Renal cortical epithelial cell (primary cell): ENCODE results near the gene ZNF76. TPM values are rescaled to one million over a fixed set of nuclear protein-coding genes. Genes with fewer than 3 reads are reported as not detected.

Source experiments
- DNase-seq: peaks from one replicate; pipeline ENCODE4 v3.0.0-alpha.2; 2011; ENCODE audit warnings: low read depth
- total RNA-seq: library from RNA; depleted of rRNA; stranded (reverse); fragments of >200 nt; gene quantifications from 2 replicates; pipeline ENCODE4 v1.2.3, GENCODE V29; 2014

The ZNF76 gene
- total RNA-seq, 1 donor from 2014 or later, result 23.0 TPM

DNA sequence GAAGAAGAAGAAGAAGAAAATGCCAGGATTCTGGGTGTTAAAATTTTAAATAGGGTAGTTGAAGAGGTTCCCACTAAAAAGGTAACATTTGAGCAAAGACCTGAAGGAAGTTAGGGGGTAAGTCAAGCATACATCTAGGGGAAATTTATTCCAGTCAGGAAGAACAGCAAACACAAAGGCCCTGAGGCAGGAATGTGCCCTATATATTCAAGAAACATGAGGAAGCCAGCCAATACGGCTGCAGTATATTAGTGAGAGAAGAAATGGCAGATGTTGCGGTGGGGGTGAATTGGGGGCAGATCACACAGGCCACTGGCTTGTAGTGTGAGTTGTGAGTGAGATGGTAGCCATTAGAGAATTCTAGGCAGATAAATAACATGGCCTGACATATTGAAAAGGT lies 6.0 kb downstream of the ZNF76 start:
- DNase-seq, result no peak

DNA sequence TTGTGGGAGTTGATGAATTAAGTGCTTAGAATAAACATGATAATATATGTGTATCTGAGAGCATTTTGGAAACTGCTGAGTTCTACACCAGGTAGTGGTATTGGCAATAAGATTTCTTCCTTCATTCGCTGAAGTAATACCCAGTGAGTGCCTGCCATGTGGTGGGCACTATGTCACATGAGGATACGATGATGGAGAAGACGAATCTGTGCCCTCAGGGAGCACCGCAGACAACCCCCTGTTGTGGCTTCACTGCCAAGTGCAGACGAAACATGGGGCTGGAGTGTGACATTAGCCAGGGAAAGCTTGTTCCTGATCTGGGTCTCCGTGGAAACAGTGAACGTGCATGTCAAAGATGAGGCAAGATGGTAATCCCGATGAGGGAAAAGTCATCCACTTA lies 7.9 kb downstream of the ZNF76 start:
- no peak for DNase-seq

DNA sequence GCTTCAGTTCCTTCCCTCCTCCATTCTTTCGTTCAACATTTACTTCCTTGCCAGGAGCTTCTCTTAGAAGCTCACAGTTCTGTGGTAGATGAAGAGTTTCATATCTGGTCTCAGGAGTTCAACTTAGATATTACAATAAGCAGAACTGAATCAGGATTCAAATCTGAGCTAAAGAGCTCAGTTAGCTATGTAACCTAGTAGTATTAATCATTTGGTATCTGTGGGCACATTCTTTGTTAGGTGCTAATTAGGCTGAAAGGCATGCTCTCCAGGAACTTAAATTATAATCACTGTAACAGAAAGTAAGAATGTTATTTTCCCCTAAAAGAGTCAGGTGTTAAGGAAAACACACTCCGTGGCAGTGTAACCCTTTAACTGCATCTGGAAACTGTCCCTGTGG lies 8.4 kb downstream of the ZNF76 start:
- peak; percentile 21 for DNase-seq

DNA sequence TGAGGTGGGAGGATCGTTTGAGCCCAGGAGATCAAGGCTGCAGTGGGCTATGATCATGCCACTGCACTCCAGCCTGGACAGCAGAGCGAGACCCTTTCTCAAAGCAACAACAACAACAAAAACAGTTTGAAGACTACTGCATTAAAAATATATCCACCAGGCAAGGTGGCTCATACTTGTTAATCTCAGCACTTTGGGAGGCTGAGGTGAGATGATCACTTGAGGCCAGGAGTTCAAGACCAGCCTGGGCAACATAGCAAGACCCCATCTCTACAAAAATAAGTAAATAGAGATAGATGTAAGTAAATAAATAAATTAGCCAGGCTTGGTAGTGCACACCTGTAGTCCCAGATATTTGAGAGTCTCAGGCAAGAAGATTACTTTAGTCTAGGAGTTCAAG lies 12.5 kb downstream of the ZNF76 start:
- no peak for DNase-seq

DNA sequence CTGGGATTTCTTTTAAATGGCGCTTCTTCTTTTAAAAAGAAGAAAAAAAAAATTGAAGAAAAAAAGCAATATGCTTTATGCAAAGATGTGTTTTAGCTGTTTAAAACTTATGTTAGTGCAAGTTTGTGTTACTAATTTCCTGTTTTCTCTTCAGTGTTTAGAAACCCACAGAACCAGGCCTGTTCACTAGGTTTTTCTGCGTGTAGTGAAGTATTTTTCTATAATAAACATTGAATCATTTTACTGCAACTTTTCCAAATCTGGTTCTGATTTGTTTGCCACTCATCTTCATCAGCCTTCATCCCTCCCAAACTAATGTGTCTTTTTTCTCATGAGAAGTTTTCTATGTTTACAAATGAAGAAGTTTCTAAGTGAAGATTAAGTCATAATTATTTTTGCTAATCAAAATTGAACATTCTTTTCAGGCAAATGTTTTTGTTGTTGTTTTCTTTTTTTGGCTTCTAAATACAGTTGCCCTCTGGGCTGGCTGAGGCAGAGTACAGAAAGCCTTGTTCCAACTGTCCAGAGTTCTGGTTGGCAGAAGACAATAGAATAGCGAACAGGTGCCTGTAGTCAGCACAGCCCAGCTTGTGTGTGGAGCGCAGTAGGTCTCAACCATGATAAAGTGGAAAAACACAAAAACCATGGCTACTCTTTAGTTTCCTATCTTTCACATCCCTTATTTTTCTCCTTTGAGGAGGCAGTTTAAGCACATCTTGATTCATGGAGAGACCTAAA lies 14.5 kb downstream of the ZNF76 start:
- DNase-seq, result no peak

DNA sequence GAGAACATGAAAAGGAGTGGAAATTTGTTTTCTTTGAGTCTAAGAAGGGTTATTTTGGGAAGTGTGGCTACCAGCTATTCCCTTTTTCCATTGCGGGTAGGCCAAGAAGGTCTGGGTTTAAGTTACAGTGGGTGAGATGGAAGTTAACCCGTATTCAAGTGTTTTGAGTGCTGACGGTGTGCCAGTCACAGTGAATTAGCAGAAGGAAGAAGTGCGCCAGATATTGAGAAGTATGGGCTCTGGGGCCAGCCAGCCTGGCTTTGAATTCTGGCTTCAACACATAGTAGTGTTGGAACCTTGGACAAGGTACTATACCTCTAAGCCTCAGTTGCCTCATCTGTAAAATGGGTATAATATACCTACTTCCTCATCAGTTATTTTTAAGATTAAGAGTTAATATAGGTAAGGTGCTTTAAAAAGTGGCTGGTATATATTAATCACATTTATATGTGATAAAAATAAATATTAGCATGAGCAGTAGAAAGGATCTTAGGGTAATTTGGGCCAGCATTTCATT lies 16.3 kb downstream of the ZNF76 start:
- DNase-seq, result no peak

DNA sequence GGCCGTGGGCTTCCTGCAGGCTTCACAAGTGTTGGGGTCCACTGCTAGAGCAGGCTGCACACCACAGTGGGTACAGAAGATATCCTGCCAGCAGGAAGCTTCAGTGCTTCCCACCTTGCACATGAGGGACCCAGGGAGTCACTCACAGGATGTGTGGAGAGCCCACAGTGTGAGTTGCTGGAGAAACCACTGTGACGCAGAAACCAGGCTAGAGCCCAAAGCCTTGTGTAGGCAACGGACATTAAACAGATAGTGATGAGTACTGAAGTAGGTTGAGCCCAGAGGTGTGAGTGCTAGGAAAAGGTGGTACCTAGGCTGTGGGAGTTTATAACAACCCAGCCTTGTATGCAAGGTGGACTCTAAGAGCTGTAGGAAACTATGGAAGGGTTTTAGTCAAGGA lies 19.2 kb downstream of the ZNF76 start:
- no peak for DNase-seq

DNA sequence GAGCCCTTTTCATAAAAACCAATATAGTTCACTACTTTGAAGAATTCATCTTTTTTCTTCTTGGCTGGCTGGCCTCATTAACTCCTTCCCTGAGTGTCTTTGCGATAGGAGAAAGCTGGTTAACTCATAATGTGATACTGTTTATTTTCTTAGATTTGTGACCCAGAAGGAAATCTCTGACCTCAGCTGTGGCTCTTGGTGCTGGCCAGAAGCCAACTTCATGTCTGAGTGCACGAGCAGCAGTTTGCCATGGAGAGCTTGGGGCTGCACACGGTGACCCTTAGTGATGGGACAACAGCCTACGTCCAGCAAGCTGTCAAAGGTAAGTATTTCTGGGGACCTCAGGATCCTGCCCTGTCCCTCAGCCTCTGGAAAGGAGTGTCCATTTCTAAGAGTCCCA lies 21.4 kb downstream of the ZNF76 start:
- DNase-seq, result peak; percentile 21

DNA sequence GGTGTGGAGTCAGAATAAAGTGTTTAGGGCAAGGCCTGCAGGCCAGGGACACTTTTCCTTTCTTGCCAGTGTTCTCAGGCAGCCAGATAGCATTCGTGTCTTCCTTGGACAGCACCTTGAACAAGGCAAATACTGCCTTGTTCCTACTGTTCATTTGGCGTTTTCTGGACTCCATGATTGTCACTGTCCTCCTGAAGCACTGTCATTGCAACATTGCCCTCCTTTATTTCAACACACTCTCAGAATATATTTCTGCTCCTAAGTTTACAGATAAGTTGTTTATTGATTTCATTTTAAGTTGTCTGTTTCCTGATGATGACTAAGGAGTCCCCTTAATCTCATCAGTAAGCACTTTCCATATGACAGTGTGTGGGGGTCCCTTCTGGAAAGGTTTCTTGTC lies 22.9 kb downstream of the ZNF76 start:
- DNase-seq, result no peak

DNA sequence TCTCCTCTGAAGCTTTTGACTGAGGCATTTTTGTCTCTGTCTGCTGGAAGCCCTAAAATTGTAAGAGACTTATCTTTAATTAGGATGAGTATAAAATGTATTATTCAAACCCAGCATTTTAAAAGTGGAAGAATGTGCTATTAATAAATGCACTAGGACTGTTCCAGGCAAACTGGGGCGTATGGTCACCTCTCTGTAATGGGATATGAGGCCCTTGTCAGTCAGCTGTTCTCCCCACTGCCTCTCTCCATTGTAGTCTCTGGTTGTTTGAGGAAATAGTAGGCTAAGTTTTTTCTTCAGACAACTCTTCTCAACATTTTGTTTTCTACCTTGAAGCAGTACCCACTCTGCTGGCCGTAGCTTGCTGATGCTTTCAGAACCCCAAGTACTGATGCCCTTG lies 23.8 kb downstream of the ZNF76 start:
- DNase-seq, result no peak

DNA sequence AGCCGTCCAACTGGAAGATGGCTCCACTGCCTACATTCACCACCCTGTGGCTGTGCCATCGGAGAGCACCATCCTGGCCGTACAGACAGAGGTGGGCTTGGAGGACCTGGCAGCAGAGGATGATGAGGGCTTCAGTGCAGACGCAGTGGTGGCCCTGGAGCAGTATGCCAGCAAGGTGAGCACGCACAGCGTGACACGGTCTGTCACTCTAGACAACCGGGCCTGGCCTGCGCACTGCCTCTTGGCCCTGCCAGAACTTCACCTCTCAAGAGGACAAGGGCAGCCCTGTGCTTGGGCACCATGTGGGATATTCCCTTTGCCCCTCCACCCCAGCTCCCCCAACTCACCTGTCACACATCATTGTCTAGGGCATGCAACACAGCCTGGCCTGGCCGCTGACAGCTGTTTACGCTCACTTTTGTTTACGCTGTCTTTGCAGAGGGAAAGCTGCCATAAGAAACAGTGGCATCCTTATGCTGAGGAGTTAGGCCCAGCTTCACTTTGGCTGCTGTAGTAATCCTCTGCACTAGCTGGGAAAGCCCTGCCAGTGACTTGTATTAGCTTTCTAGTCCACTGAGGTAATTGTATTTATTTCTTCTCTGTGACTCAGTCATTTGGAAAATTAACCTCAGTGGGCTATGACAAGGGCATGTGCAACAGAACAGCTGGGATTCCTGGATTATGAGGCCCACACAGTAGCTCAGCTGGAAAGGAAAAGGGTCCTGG lies 28.3 kb downstream of the ZNF76 start:
- DNase-seq, result no peak

DNA sequence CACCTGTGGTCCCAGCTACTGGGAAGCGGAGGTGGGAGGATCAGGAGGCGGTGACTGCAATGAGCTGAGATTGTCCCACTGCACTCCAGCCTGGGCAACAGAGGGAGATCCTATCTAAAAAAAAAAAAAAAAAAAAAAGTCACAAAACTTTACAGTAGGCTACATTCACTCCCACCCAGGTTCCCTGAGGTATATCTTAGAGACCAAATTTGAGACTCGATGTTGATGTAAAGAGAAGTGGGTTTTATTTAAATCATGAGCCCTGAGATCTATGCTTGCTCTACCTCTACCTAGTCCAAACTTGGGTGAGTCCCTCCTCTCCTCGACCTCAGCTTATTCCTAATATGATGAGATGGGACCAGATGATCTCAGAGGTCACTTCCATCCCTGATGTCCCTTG lies 29.3 kb downstream of the ZNF76 start:
- no peak for DNase-seq

DNA sequence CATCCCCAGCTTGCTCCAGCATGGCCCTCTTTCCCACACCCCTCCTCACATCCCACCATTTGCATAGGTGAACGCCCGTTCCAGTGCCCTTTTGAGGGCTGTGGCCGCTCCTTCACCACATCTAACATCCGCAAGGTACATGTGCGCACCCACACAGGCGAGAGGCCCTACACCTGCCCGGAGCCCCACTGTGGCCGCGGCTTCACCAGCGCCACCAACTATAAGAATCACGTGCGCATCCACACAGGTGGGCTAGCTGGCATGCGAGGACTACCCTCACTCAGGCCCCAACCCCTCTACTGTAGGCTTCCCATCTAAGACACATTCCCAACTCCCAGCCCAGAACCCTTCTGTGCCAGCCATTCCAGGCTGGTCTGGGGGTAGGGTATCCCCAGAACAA lies 32.0 kb downstream of the ZNF76 start:
- DNase-seq, result no peak

DNA sequence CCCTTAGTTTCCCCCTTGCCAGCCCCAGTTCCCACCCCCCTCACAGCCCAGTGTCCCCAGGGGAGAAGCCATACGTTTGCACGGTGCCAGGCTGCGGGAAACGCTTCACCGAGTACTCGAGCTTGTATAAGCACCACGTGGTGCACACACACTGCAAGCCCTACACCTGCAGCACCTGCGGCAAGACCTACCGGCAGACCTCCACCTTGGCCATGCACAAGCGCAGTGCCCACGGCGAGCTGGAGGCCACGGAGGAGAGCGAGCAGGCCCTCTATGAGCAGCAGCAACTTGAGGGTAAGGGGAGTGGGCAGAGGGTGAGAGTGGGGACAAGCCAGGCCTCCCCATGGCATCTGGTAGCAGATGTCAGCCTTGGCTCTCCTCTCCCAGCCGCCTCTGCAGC lies 33.0 kb downstream of the ZNF76 start:
- no peak for DNase-seq

DNA sequence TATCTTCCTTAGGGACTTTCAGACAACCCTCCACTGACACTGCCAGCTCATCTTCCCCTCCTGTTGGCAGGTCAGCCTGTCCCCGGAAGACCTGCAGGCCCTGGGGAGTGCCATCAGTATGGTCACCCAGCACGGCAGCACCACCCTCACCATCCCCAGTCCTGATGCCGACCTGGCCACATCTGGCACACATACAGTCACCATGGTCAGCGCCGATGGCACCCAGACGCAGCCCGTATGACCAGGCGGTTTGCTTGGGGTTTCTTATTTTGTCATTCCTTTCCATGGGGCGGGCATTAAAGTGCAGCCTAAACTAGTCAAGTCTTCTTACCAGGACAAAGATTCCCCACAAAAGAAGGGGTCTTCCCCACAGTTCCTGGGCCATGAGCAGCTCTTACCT lies 34.1 kb downstream of the ZNF76 start:
- DNase-seq, result no peak

DNA sequence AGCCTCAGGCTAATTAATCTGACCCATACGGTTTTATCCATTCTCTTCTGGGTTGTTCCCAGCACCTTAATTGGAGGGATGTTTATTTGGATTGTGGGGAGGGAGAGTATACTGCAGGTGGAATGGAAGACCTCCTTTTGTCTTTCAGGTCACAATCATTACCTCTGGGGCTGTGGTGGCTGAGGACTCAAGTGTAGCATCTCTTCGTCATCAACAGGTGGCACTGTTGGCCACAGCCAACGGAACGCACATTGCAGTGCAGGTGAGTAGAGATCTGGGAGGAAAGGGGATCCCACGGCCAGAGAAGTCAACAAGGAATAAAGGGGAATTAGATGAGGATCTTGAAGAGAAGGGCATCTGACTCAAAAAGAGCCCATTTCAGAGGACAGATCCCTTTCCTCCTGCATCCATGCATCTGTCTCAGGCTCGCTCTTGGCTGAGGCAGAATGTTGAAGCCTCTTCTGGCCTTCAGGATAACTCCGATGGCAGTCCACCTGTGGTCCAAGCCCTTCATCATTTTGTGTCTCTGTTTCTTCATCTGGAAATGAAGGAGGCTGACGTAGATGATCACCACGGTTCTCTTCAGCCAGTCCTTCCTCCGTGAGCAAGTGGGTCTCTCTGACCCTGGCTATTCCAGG lies 34.9 kb downstream of the ZNF76 start:
- peak; percentile 33 for DNase-seq

DNA sequence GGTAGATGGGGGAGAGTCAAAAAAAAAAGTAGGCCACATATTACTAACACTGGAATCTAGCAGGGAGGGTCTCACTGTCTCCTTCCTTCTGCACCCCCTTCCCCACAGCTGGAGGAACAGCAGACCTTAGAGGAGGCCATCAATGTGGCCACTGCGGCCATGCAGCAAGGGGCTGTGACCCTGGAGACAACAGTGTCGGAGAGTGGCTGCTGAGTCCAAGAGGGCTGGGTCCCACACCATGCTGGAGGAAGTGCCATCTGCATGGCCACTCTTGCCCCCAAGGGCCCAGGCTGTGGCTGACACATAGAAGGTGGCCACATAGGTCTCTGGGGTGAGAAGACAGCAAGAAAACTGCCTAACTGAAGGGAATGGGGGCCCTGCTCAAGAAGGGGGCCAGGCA lies 35.5 kb downstream of the ZNF76 start:
- no peak for DNase-seq

DNA sequence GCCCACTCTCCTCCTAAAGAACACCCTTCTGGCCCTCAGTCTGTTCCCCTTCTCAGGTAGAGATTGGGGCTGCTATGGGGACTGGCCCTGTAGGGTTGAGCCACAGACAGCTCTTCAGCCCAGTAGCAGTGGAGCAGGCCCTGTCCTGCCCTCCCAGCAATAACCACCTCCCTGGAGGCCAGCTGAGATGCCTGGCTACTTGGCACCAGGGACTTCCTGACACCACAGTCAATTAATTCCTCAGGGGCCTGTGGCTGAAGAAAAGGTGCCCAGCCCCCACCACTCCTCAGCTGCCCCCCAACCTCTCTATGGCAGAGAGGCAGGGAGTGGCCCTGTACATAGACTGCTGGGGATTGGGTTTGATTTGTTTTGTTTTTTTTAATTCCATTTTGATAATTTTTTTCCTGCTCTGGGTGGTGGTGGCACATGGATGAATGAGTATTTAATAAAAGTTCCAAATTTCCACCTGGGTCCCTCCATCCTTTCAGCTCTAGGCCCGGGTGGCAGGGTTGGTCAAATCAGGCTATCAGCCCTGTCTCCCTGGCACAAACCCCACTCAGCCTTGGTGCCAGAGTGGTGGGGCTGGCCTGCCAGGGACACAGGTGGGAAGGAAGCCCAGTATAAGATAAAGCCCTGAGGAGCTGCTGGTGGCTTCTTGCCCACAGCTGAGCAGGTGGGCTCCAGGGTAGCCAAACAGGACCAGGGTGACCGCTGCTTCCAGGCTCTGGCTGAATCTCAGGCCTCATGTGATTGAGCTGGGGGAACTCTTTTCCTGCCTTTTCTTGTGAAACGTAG lies 36.2 kb downstream of the ZNF76 start:
- no peak for DNase-seq

DNA sequence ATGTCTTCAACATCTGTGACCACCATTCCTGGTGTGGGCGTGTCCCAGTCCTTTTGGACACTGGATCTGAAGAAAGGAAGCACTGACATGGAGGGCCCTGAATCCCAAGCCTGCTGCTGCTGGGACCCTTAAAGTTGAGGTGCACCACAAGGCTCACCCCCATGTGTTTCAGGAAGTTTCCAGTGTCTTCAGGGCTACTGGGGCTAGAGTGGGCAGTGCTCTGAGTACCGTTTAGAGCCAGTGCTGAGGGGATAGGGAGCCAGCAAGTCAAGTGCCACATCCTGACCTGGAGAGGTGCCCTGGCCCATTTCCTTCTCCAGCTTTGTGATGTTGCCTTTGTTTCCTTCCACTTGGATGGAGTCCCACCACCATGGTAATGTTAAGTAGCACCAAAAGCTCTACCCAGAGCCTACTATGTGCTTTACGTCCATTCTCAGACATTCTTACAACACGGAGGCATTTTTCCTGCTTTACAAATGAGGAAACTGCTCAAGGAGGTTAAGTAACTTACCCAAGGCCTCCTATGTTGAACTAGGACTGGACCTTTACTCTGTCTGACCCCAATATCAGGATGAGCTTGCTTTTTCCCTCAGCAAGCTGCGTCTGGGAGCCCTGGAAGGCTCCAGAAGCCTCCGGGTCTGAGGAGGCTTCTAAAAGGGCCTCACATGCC lies 37.5 kb downstream of the ZNF76 start:
- DNase-seq, result no peak

DNA sequence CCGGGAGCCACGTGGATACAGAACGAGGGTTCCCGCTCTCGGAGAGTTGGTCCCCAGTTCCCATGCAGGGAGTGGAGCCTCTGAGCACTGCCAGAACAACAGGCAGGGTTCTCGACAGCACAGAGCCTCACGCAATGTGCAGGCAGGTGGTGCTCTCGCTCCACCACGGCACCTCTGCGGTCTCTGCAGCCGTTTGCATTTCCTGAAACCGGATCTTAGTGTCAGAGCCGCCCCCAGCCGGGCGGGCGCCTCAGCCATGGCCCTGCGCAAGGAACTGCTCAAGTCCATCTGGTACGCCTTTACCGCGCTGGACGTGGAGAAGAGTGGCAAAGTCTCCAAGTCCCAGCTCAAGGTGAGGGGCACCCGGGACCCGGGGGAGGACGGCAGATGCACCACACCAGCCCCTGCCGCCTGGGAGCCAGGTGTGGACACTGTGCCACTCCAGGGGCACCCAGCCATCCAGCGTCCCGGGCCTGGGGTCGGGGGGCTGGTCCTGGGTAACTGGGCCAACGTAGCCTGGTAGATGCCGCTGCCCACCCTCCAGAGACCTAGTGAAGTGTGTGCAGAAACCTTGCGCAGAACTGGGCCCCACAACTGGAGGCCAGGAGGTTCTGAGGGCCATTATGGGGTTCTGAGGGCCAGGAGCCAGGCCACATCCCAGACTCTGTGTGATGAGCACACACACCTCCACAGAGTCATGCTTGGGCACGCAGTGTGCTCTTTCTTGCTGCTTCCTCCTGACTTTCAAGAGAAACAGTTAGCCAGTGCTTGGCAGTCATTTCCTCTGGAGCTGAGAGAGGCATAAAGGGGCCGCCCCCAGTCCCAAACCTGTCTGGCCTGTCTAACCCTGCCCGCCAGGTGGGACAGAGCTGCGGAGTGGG lies 38.3 kb downstream of the ZNF76 start, which contains the start of gene DEF6:
DEF6 (plus strand) TSS at position 218 of the 881 bp plus-strand sequence; CDS start at position 257, 39 bp downstream.
- peak; percentile 54 for DNase-seq
